Measurements from ENCODE around the gene DUS3L.
"Not testable (repeated sequence)": the region's sequence is repeated elsewhere in the genome, so short reads cannot be mapped to it uniquely, and the experiment has no call there.

DUS3L gene

DNA sequence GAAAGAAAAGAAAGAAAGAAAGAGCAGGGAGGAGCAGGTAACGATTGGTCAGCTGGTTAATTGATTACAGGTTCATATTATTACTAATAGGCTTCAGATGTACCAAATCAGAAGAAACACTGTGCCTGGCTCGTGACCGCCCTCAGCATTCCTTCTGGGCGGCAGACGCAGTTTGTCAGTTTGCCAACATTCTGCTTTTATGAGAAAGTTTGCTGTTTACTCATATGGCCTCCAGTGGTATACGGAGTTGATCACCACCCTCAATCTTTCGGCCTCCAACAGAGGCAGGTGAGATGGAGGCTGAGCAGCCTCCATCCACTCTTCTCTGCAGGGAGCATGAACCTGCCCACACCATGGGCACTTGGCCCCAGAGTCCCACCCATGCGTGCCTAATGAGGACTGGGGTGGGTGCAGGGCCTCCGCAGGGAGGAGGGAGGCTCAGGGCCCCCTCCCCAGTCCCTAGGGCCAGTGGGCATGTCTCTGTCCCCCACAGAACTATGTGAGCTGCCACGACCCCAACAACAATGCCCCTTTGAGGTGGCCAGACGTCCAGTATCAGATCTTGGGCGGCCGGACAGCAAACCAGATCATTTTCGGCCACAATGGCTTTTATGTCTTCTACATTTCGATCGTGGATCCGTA lies 15.2 kb downstream of the DUS3L start:
- DNase-seq: no peak

DNA sequence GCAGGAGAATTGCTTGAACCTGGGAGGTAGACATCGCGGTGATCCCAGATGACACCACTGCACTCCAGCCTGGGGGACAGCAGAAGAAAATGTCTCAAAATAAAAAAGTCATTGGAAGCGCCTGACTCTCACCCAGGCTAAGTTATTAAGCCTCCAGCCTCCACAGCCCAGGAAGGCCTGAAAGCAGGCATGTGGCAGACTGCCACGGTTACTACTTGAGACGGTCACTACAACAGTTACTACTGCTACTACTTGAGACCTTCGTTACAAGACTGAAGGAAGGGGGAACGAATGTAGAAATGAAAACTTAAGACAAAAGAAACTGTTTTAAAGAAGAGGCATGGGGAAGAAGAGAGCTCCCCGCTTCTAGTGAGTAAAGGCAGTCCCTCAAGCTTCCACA lies 16.0 kb downstream of the DUS3L start:
- DNase-seq: no peak

GRCh38 chr19:5773276-5773675 lies 17.7 kb downstream of the DUS3L start:
- DNase-seq: no peak

- no peak for DNase-seq
Measured at GRCh38 chr19:5772416-5772815, 18.5 kb downstream of the DUS3L start.

- DNase-seq: no peak
Measured at GRCh38 chr19:5767949-5768348, 23.0 kb downstream of the DUS3L start.

- DNase-seq: no peak
Measured at GRCh38 chr19:5765220-5765619, 25.7 kb downstream of the DUS3L start.

DNA sequence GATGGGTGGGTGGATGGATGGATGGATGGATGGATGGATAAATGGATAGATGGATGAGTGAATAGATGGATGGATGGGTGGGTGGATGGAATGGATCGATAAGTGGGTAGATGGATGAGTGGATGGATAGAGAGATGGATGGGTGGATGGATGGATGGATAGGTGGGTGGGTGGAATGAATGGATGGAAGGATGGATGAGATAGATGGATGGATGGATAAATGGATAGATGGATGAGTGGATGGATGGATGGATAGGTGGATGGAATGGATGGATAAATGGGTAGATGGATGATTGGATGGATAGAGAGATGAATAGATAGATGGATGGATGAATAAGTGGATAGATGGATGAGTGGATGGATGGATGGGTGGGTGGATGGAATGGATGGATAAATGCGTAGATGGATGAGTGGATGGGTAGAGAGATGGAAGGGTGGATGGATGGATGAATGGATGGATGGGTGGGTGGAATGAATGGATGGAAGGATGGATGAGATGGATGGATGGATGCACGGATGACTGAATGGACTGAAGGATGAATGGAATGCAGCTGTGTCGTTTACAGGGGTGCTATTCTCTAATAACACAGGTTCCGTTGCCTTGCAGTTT lies 28.2 kb downstream of the DUS3L start:
- no peak for DNase-seq

DNA sequence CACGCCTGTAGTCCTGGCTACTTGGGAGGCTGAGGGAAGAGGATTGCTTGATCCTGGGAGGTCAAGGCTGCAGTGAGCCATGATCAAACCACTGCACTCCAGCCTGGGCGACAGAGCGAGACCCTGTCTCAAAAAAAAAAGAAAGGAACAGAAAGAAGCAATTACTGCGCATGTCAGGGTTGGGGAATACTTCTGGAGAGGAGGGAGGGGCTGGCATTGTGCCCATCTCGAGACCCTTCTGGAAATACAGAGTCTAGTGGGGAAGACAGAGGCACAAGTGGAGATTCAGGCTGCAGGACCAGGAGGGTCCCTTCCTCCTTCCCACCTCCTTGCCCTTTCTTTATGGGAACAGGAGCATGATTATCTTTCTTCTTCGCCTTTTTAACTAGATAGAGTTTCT lies 37.2 kb downstream of the DUS3L start:
- no peak for DNase-seq

GRCh38 chr19:5751709-5752108 lies 39.3 kb downstream of the DUS3L start:
- no peak for DNase-seq

DNA sequence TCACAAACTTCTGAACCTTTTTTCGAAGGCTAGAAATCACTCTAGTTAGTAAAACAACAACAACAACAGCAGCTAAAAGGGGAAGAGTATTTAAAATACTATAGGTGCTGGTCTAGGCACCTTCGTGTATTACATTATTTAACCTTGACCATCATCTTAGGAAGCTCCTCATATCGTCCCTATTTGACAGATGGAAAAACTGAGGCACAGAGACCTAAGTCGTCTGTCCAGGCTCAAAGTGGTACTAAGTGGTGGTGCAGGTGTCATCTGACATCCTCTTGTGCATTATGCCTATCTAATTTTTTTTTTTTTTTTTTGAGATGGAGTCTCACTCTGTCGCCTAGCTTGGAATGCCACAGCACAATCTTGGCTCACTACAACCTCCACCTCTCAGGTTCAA lies 41.5 kb downstream of the DUS3L start:
- no peak for DNase-seq

GRCh38 chr19:5748920-5749319 lies 42.0 kb downstream of the DUS3L start:
- not testable (repeated sequence) for DNase-seq

- not testable (repeated sequence) for DNase-seq
Measured at GRCh38 chr19:5744999-5745398, 46.0 kb downstream of the DUS3L start.

GRCh38 chr19:5743630-5744029 lies 47.3 kb downstream of the DUS3L start:
- no peak for DNase-seq

GRCh38 chr19:5742051-5742450 lies 48.9 kb downstream of the DUS3L start:
- DNase-seq: no peak

GRCh38 chr19:5738423-5738822 lies 52.5 kb downstream of the DUS3L start:
- no peak for DNase-seq
